GM18870 (cell line): Measurements from ENCODE around the gene BICDL2.

ENCODE experiments used
- ATAC-seq: cut with Tn5 transposase; IDR thresholded peaks from one replicate; pipeline ENCODE4 v1.9.1; 2021; ENCODE audit warnings: moderate library complexity; ENCODE audit not compliant: unreplicated experiment

The BICDL2 gene

DNA sequence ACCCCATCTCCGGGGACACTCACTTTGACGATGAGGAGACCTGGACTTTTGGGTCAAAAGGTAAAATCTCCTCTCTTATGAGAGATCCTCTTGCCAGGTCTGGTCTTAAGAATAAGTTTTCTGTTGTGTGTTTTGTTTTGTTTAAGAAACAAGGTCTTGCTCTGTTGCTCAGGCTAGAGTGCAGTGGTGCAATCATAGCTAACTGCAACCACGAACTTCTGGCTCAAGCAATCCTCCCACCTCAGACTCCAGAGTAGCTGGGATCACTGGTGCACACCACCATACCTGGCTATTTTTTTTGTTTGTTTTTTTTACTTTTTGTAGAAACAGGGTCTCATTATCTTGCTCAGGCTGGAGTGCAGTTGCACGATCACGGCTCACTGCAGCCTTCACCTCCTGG, 13.7 kb upstream of the BICDL2 start:
- no peak for ATAC-seq

DNA sequence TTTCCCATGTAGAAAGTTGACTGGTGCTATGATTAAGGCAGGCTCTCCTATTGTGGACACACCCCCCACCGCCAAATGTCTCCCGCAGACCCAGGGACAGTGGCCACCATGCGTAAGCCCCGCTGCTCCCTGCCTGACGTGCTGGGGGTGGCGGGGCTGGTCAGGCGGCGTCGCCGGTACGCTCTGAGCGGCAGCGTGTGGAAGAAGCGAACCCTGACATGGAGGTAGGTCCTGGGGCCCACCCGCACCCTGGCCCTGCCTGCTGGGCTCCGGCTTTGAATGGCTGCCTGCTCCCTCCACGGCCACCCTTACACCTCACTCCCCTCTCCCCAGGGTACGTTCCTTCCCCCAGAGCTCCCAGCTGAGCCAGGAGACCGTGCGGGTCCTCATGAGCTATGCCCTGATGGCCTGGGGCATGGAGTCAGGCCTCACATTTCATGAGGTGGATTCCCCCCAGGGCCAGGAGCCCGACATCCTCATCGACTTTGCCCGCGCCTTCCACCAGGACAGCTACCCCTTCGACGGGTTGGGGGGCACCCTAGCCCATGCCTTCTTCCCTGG, 13.3 kb upstream of the BICDL2 start:
- no peak for ATAC-seq

DNA sequence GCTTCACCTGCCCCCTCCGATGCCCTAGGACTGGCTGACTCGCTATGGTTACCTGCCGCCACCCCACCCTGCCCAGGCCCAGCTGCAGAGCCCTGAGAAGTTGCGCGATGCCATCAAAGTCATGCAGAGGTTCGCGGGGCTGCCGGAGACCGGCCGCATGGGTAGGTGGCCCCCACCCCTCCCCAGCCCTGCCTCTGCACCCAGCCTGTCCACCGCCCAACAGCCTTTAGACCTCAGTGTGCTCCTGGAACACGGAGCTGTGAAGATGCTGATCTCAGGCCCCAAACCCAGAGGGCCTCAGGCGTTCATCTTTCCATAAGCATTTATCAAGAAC, 10.6 kb upstream of the BICDL2 start:
- ATAC-seq = no peak

DNA sequence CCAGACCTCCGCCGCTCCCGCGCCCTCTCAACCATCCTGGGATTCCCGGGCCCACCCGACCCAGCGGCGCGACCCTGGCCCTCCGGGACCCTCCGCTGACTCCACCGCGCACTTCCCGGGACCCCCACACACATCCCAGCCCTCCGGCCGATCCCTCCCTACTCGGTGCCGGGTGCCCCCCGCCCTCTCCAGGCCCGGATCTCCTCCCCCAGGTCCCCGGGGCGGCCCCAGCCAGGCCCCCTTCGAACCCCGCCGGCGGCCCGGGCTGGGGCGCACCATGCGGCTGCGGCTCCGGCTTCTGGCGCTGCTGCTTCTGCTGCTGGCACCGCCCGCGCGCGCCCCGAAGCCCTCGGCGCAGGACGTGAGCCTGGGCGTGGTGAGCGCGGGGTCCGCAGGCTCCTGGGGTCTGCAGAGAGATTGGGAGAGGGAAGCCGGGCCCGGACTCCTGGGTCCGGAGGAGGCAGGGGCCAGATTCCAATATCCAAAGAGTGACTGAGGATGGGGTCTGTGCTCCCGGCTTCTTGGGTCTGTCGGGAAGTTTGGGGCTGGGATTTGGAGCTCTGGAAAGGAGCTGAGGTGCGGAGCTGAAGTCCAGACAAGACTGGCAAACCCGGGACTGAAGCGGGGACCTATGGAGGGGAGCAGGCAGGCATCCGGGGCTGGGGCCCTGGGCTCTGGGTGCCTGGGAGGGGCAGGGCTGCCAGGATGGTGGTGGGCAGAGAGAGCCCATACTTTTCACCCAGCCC, 10.1 kb upstream of the BICDL2 start:
- no peak for ATAC-seq

DNA sequence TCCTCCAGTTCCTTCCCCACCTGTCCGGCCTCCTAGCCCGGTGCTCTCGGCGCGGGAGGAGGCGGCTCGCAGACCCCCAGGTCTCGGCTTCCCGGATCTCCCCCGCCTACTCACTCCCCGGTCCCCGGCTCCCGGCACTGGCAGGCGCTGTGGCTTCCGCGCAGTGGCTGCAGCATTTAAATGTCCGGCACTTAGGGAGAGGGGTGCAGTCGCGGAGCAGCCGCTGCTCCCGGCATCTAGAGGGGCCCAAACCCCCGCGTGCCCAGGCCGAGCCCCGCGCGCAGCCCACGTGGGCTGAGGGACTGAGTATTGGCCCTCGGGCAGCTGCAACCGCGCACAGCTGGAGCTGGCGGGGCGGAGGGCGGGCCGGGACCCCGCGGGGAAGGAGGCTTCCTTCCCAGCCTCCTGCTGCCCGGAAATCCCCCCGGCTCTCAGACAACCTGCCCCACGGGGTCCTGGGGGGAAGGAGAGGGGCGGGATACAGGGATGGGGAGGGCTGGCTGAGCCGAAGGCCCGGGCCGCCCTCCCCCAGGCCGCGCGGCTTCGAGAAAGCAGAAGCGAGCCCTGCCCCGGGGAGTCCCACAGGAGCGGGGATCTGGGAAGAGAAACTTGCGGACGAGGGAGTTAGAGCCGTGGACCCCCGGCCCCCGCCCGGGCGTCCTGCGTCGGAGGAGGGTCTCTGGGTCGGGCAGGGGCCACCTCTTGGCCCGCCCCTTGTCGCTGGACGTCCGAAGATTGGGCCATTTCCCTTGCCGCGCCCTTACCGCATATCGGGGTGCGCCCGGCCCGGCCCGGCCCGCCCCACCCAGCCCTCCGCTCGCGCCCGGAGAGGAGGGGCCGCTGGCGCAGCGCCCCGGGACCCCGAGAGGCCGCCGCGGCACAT, 9.3 kb upstream of the BICDL2 start, which contains the start of gene MMP25:
MMP25 (plus strand) TSS at position 804 of the 883 bp plus-strand sequence. CDS start 357 bp downstream, outside the sequence.
- ATAC-seq = no peak

DNA sequence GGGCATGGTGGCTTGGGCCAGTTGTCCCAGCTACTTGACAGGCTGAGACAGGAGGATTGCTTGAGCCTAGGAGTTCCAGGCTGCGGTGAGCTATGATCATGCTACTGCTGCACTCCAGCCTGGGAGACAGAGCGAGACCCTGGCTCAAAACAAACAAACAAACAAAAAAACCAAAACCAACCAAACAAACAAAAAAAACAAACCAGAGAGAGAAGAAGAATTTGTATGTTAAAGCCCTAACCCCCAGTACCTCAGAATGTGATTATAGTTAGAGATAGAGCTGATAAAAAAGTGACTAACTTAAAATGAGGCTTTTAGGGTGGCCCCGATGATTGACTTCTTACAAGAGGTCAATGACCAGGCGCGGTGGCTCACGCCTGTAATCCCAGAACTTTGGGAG, 8.0 kb upstream of the BICDL2 start:
- ATAC-seq = no peak

DNA sequence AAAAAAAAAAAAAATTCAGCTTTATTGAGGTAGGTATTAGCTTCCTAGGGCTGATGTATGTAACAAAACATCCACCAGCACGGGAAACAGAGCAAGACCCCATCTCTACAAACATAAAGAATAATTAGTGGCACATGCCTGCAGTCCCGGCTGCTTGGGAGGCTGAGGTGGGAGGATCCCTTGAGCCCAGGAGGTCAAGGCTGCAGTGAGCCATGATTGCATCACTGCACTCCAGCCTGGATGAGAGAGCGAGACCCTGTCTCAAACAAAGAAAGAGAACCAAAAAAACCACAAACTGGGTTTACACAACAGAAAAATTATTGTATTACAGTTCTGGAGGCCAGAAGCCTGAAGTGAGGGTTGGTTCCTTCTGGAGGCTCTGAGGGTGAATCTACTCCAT, 5.6 kb upstream of the BICDL2 start:
- ATAC-seq = no peak

DNA sequence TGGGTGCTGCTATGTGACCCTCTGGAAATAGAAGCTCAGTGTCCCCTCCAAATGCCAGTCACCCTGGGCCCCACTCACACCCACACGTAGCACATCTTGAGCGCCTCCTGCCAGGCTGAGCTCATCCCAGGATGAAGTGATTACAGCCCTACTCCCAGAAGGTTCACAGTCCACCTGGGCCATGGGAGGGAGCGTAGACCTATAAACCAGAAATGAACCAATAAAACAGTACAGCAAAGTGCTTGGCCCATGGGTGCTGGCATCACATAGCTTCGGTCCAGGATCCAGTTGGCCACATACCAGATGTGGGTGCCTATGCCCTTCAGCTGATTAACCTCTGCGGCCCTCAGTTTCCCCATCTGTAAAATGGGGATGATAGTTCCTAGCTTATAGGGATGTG, 2.2 kb upstream of the BICDL2 start:
- ATAC-seq = no peak

DNA sequence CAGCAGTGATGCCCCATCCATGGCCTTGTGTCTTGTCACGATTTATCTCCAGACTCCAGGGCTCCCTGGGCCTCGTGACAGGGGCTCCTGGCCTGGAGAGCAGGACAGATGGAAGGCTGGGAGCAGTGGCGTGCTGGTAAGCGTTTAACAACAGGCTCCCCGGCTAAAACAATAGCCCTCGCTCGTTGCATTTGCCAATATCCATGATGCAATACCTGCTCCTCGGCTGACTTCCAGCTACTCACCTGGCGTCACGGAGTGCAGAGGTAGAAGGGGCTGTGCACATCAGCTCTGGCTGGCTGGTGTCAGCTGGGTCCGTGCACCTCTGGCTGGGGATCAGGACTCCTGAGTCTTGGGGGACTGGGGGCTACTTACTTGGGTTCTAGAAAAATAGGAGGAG, 1.5 kb upstream of the BICDL2 start:
- ATAC-seq = no peak

DNA sequence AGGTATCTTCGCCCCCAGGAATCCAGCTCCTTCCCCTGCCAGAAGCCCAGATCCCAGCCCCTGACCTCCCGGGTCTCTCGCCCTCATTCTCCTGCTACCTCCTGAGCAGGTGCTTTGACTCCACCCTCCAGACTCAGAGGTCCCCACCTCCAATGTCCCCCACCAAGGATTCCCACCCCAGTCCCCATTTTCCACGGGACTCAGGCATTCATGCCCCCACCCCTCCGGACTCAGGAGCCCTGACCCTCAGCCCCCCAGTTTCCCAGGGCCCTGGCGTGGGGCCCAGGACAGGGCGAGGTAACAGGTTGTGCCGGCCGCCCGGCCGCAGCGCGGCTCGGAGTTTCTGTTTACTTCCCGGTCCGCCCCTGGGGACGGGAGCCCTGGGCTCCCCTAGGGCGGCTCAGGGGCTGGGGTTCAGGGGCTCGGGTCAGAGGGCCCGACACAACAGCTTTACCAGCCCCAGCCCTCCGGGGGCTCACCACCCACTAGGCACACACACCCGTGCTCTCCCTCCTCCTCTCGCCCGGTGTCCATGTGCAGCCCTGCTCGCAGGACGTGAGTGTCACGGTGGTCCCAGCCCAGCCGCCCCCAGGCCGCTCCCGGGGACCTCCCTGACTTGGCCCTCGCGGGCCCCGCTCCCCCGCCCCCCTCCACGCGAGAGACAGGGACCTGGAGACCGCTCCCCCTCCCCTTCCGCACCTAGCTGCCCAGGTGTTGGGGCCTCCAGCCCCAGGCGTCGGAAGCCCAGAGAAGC, 595 bp downstream of the BICDL2 start:
- no peak for ATAC-seq

DNA sequence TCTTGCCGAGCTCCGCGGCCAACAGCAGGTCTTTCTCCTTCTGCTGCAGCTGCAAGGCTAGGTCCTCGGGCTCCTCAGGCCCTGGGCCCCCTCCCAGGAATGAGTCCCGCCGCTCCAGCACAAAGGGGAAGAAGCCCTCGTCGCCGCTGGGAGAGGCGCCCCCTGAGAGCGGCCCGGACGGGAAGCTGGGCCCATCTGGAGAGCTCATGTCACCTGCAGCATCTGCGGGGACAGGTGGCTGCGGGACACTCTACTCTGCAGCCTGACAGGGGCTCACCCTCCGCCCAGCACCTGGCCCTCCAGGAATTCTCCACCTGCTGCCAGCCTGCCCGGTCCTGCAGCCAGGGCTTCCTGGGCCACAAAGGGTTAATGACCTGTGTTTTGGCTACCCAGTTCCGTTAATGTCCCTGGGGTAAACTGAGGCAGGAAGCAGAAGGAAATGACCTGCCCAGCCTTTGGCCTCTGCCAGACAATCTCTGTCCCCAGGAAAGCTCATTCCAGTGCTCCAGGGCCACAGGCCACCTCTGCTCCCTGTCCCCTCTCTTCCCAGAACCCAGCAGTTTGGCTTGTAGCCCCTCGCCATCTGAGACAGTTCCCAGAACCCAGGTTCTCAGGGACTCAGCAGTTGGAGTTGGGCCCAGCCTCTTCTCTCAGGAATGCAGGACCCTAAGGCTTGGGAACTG, 1.3 kb downstream of the BICDL2 start:
- no peak for ATAC-seq

DNA sequence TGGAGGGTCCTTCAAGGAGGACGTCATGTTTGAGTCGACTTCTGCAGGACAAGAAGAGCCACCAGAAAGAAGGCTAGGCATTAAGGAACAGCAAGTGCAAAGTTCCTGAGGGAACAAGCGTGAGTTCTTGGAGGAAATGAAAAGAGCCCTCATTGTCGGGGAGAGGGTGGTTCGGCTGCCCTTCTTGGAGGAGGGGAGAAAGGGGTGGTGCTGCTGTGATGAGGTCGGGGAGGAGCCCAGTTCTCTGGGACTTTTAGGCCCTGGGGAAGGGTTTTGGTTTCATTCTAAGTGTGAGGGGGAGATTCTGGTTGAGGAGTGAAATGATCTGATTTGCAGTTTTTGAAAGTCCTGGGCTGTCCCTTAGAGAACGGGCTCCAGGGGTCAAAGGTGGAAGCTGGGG, 4.1 kb downstream of the BICDL2 start:
- ATAC-seq = no peak

DNA sequence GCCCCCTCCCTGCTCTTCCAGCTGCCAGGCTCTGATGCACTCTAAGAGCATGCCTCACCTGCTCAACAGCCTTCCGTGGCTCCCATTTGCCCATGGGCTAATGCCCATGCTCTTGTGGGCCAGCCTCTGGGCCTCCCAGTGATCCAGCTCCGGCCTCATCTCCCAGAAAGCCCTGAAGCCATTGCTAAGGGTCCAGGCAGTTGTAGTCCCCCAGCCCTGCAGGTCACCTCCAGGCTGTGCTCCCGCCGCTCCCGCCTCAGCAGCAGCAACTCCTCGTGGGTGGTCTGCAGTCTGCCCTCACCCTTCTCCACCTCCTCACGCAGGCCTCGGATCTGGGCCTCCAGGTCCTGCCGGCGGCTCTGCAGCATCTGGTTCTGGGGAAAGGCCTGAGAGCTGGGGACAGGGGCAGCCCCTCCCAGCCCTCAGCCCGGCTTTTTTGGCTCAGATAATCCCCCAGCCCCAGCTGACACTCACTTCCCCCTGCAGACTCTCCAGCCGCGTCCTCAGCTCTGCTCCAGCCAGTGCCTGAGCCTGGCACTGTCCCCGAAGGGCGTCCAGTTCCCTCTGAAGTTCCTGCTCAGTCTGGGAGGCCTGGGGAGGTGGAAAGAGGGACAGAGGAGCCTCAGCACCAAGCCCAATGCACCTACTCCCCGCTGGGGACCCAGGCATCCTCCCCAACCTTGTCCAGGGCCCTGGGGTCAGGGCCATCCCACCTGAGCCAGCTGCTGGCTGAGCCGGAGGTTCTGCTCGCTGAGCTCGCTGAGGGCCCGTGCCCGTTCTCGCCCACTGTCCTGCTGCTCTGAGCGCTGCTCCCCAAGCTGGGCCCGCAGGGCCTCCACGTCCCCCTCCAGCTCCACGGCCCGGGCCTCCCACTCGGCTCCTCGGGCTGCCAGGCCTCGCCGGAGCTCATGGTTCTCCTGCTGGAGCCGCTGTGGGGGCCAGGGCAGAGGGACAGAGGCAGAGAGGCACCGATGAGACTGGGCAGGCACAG, 6.2 kb downstream of the BICDL2 start:
- ATAC-seq = no peak

DNA sequence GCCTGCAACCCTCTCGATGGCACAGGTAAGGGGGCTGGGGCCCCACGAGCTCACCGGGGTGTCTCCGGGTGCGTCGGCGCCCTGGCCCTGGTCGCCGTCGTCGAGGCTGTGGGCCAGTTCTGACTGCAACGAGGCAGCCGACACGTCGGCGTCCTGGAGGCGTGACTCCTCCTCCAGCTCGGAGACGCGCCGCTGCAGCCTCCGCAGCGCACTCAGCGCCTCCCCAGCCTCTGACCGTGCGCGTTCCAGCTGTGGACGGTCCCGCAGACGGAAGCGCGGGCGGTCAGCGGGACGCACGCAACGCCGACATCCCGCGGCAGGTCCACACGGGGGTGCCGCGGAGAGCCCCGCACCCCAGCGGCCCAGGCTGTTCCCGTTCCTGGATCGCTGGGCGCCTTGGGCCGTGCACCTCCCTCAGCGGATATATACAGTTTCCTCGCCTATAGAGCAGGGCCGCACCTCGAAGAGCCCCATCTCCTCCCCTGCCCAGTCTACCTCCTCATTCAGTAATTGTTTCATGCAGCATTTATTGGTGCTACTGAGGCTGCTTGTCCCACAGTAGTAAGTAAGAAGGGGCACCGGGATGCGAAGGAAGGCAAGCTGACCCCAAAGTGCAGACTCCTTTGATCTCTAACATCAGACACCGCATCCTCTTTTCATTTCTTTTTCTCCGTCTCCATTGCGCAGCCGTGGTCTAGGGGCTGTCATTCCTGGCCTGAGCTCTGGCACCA, 7.1 kb downstream of the BICDL2 start:
- no peak for ATAC-seq

DNA sequence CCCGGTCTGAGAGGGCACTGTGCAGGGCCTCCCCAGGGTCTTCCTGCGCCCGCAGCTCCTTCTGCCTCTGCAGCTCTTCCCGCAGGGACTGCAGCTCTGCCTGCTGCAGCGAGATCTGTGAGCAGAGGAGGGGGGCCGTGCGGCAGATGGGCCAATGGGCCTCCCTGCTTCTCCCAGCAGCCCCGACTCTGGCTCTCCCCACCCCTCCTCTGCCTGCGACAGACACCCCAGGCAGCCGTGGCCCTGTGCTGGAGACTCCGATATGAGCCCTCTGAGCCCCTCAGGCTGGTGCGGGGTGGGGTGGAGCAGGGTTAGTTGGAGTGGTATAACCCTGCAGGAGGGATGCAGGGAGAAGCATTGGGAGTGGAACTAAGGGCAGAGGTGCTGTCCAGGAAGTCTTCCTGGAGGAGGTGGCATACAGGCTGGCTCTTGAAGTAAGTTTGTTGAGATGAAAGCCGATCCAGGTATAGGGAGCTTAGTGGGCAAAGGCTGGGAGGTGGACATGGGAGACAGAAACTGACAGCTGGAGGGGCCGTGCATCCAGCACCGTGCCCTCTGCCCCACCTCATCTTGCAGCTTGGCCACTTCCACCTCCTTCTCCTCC, 7.9 kb downstream of the BICDL2 start:
- no peak for ATAC-seq

DNA sequence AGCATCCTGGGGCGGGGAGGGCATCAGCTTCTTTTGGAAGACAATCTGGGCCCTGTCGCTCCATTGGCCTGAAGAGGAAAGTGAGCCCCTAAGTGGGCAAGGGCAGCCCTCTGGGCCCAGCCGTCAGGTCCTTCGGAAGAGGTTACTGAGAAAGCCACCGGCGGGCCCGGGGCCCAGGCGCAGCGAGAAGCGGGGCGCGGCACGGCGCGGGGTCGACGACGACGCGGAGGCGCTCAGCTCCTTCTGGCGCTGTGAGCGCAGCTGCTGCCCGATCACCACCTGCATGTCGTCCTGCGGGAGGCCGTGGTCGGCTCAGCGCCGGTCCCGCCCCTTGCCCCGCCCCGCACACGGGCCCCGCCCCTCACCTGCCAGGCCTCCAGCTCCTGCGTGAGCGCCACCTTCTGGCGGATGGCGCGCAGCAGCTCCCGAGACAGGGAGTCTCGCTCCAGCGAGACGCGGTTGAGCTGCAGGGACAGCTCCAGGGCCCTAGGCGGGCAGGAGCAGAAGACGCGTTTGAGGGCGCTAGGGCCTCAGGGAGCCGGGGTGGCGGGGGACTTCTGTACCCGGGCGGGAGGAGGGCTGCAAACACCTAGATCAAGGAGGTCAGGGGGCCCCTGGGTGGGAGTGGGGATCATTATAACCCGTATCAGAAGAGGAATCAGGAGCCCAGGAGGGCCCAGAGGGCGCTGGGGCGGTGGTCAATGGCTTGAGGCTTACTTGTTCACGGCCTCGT, 8.6 kb downstream of the BICDL2 start:
- no peak for ATAC-seq

DNA sequence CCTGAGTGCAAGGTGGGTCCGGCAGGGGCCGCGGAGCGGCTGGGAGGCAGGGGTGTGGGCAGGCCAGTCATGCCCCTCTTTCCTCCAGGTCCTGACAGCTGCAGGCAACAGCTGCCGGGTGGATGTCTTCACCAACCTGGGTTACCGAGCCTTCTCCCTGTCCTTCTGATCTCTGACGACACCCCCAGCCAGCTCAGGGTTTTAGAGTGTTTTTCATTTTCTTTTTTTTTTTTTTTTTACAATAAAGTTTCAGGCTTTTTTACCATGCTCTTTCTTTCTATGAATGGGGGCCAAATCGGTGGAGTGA, 9.3 kb downstream of the BICDL2 start:
- no peak for ATAC-seq
